GM21619 (cell line): Measurements from ENCODE around the gene SLCO2B1.

Source experiments
- ATAC-seq: cut with Tn5 transposase; IDR thresholded peaks from one replicate; pipeline ENCODE4 v1.9.1; 2021; ENCODE audit not compliant: unreplicated experiment

SLCO2B1 gene

DNA sequence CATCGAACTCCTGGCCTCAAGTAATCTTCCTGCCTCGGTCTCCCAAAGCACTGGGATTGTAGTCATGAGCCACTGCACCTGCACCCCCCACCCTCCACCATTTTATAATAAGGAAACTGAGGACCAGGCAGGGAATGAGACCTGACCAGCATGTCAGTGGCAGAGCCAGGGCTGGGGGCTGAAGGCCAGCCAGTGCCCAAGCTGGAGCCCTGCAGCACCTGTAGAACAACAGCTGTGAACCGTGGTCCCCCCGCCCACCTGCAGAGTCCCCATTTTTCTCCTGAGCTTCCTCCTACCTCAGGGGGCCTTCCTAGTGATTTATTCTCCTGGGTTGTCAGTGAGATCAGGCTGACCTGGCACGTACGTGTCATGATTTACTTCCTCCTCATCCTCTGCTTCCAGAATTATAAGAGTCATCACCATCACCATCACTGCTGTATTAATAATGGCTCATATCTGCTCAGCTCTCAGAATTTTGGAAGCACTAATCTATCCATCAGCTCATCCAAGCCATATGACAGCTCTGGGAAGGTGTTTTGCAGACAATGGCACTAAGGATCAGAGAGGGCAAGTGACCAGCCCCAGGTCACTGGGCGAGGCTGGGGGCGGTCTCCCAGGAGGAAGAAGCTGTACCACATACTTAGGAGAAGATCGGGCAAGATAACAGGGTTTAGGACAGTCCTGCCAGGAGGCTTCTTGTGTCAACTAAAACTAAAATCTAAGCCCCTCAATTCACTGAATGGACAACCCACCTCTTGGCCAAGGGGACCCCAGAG is 5.5 kb upstream of the SLCO2B1 start:
- no peak for ATAC-seq

GRCh38 chr11:75145972-75146519 is 4.9 kb upstream of the SLCO2B1 start:
- no peak for ATAC-seq

DNA sequence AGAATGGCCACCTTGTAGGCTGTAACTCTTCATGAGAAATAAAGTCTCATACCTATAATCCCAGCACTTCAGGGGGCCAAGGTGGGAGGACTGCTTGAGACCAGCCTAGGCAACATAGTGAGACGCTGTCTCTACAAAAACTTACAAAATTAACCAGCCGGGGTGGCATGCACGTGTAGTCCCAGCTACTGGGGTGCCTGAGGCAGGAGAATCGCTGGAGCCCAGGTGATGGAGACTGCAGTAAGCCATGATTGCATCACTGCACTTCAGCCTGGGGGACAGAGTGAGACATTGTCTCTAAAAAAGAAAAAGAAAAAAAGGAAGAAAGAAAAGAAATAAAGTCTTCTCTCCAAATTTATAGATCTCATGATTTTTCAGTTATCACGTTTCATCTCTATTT is 4.2 kb upstream of the SLCO2B1 start:
- ATAC-seq, result no peak

DNA sequence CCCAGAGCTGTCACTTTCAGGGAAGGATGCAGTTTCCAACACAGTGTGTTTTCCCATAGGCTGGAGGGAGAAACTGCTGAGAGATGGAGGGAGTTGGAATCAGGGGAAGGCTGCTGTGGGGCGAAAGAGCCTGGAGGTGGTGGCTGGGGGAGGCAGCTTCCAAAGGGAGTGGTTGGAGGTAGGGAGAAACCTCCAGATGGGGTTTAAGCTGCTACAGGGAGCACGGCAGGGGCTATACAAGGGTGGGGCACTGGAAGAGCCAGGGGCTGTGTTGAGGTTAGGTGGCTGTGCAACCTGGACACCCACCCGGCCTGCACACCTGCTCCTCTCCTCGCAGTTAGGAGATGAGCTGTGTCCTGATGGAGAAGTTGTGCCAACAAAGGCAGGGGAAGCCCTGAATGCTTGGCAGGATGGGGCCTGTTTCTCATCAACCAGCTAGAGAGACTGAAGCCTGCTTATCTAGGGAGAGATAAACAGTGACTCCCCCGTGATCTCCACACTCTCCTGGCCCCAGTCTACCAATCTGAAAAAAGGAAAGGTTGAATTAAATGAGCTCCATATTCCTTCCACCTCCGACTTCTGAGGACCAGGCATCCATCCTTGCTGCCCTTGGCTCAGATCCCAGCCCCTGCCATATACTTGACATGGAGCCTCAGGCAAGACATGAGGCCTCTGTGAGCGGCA is 3.6 kb upstream of the SLCO2B1 start:
- ATAC-seq, result no peak

DNA sequence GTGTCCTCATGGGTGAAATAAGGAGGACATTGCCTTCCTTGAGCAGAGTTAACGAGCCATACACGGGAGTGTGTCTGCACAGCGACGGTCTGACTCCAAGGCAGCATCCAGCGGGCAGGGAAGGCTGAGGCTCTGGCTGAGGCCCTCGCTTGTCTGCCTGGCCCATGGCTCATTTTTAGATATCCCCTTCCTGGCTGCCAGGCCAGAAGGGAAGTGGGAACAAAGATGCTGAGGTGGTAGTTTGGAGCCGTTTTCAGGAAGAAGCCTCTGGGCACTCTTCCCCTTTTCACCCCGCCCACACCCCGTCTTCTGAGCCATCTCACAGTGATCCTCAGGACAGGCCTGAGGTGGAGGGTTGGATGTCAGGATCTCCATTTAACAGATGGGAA is 3.0 kb upstream of the SLCO2B1 start:
- ATAC-seq, result no peak

GRCh38 chr11:75148436-75148983 is 2.4 kb upstream of the SLCO2B1 start:
- no peak for ATAC-seq

DNA sequence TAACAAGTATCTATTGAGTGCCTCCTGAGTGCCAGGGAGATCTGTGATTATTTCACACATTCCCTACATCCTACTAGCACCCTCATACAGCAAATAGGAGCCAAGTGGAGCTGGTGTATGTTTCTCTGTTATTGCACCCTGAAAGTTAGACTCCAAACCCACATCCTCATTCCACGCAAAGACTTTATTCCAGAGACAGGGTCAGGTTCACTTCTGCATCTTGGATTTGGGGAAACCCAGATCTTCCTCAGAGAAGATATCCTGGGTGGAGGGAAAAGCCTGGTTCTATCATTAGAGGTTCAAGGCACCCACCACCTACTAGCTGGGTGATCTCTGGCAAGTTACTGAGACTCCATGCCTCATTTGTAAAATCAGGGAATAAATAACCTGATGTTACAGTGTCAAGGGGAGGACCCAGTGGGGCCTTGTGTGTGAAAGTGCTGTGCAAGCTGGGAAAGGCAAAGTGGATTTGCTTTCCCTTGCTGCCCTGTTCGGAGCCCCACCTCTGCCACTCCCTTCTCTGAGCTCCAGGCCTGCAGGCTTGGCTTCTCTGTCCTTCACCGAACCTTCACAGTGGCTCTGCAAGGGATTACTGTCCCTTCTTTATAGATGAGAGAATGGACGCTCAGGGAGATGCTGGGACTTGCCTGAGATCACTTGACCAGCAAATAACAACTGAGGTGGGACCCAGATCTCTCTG is 991 bp upstream of the SLCO2B1 start:
- no peak for ATAC-seq

GRCh38 chr11:75151346-75152047 is 590 bp downstream of the SLCO2B1 start:
- ATAC-seq, result no peak

- ATAC-seq, result no peak
Measured at GRCh38 chr11:75152090-75152489, 1.2 kb downstream of the SLCO2B1 start.

- ATAC-seq, result no peak
Measured at GRCh38 chr11:75152651-75153427, 1.9 kb downstream of the SLCO2B1 start.

GRCh38 chr11:75154646-75155569 is 4.0 kb downstream of the SLCO2B1 start:
- ATAC-seq, result no peak

- no peak for ATAC-seq
Measured at GRCh38 chr11:75155570-75156422, 4.9 kb downstream of the SLCO2B1 start.

- ATAC-seq, result no peak
Measured at GRCh38 chr11:75158241-75158640, 7.3 kb downstream of the SLCO2B1 start.

DNA sequence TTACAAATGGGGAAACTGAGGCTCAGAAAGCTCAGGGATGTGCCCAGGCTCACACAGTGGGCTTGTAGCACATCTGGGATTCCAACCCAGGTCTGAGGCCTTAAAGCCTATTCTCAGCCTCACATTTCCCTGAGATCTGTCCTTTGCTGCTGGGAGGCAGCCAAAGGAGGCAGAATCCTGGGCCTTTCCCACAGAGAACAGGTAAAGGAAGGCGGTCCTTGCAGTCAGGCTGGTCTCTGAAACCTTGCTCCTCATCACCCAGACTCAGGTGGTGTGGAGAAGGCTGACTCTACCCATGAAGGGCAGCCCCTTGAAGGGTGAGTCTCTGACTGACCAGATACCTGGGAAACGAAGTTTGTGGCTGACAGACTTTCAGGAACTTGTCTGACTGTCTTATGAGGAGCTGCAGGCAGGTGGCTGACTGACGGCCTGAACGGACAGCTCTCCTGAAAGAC is 7.8 kb downstream of the SLCO2B1 start:
- no peak for ATAC-seq

DNA sequence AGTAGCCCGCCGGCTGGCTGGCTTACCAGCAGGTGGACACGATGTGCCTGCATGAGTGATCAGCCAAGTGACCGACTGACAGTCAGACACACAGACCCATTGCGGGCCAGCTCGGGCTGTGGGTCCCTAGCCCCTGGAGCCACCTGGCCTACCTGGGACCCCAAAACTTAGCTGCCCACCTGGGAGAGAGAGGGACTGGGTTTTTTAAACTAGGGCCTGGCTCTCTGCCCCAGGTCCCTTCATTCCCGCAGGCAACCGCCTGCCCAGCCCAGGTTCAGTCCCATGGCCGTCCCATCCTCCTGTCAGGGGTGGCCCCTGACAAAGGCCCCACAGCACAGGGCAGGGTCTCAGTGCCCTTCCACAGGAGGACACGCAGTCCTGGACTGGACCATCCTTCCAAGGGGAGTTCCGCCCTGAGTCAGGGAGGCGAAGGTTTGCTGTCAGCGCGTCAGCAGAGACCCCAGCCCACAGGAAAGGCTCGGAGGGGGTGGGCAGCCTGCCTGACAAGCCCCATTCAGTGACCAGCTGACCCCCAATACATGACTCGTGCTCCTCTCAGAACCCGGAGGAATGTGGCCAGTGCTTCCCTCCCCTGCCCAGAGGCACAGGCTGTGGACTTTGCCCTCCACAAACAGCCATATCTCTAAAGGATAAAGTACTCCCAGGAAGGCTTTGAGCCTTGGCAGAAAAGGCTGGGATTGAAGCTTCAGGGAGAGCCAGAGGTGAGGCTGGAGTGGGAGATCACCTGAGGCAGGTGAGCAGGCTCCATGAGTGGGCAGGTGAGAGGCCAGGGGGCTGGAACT is 8.4 kb downstream of the SLCO2B1 start:
- no peak for ATAC-seq

DNA sequence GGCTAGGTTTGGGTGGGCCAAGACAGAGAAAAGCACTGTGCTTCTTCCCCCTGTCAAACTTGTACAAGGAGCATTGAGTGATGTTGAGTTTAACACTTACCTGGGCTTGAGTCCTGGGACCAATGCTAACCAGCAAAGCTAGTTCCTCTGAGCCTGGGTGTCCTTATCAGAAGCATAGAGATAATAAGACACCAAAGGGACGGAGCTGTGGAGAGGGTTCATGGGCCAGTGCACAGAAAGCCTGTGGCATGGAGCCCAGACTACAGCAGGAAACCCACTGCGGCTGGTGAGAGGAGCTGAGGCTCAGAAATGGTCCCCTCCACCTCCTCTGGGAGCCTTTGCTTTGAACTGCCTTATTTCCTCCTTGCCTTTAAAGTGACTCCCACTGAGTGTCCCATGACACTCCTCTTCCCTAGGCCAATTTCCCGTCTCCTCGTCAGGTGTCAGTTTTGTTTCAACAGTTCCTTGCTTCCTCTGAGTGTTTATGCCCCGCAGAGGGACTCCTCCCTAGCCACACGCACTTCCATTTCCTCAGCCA is 9.4 kb downstream of the SLCO2B1 start:
- no peak for ATAC-seq

DNA sequence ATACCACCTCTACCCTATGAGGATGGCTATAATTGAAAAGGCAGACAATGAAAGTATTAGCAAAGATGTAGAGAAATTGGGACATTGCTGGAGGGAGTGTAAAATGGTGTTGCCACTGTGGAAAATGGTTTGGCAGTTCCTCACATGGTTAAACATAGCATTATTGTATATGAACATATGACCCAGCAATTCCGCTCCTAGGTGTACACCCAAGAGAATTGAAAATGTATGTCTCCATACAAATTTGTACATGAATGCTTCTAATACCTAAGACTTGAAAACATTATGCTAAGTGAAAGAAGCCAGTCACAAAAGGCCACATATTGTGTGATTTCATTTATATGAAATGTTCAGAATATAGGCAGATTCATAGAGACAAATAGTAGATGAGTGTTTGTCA is 10.0 kb downstream of the SLCO2B1 start:
- ATAC-seq, result no peak
